ENCODE measurements around the gene TREM1. TPM values are rescaled to one million over a fixed set of nuclear protein-coding genes. Genes with fewer than 3 reads are reported as not detected.
"Not testable (repeated sequence)": the region's sequence is repeated elsewhere in the genome, so short reads cannot be mapped to it uniquely, and the experiment has no call there.

Gene TREM1
- polyA plus RNA-seq, 6 donors from 2014 or later = 2.2 to 5.6 (median 2.6) TPM; not detected in 1

DNA sequence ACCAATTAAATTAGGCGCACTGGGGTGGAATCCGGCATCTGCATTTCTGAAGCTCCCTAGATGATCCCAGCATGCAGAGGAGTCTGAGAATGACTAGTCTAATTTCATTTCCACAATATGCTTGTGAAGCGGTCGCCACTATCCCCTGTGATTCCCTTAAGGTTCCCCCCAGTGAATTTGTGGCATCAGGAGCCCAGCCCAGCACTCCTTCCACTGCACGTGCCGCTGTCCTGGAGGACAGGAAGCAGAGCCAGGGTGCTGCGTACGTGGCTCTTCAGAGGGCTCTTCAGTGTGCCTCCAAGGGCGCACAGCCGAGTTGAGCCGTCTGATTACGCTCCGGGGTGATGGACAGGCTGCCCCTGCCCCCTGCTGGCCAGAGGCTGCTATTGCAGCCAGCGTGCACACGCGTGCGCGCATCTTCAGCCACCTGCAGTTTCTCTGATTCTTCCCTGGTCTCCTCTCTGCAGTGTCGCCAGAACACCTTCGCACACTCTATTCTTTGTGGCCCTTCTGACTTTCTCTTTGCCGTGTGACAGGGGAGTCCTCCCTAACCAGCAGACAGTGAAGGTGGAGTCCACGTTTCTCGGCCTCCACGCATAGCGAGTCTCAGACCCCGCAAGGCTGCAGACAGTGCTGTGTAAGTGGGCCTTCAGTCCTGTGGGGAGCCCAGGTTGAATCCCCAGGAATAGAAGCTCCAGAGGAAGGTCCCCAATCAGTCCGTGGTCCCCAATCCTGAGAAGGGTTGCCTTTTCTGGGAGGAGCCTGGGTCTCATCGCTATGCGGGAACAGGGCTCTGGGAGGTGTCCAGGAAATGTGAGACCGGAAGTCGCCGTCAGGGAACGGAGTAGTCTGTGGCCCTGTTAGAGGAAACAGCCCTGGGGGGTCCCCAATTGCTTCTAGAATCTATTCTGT, 32.4 kb upstream of the TREM1 start:
- peak overlapping the region; percentile 30 to 92 (median 83) for H3K4me3 Mint-ChIP-seq
- ATAC-seq (ENCODE audit: low read depth in 2 of 2) (peak; percentile 91 to 94), DNase-seq (peak; percentile 81)
- no peaks in the 10 kb centered on the region for H3K9me3 Mint-ChIP-seq
- no peaks in the 10 kb centered on the region for H3K36me3 Mint-ChIP-seq
- H3K4me1 Mint-ChIP-seq = peaks cover 32 to 43% (median 38%) of the 10 kb centered on the region in 3 donors
- H3K27me3 Mint-ChIP-seq = no peaks in the 10 kb centered on the region
- peak overlapping the region; percentile 31 to 96 (median 76) for H3K27ac Mint-ChIP-seq

GRCh38 chr6:41318261-41318653, 31.8 kb upstream of the TREM1 start:
- Mint-ChIP-seq H3K27ac (peak overlapping the region in 3 of 6 donors; percentile 65 to 96 (median 76)), H3K27me3 (no peaks in the 10 kb centered on the region), H3K36me3 (no peaks in the 10 kb centered on the region), H3K9me3 (no peaks in the 10 kb centered on the region), H3K4me1 (peaks cover 39 to 49% (median 45%) of the 10 kb centered on the region in 3 donors), H3K4me3 (peak overlapping the region in 7 of 8 donors; percentile 30 to 92 (median 83))
- DNase-seq (no peak), ATAC-seq (ENCODE audit: low read depth in 2 of 2) (no peak)

DNA sequence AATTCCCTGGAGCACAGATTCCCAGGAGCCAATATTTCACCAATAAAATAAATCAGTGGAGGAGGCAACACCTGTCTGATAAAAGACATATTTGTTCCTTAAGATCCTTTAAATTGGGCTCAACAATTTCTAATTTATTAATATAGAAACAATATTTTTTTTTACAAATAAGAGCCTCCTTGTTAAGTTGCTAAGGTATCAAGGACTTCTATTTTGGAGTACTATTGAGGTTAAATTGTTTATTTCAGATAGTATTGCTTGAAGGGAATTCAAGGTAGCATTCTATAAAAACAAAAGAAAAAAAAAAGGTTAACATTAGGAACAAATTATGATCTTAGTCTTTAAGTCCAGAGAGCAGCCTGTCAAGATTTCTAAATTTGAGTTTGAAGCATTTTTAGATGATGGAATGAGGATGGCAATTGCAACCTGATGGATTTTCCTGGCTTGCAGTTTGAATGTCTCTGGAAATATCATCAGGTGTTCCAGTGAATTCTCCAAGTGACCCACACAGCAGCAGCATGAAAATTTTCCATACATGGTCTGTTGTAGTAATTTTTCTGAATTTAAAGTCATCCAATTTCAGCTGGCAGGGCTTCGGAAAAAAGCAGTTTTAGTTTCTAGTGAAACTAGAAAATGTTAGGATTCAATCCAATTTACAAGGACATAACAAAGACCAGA, 29.6 kb upstream of the TREM1 start:
- Mint-ChIP-seq H3K27me3 (peaks cover 0 to 8% (median 0%) of the 10 kb centered on the region in 3 donors), H3K9me3 (no peaks in the 10 kb centered on the region), H3K4me1 (peaks cover 54 to 68% (median 59%) of the 10 kb centered on the region in 3 donors), H3K4me3 (peak overlapping the region in 3 of 8 donors; percentile 20 to 65 (median 53)), H3K27ac (peak overlapping the region in 3 of 6 donors; percentile 6 to 82 (median 75)), H3K36me3 (no peaks in the 10 kb centered on the region)
- ATAC-seq (ENCODE audit: low read depth in 2 of 2) = no peak
- no peak for DNase-seq

GRCh38 chr6:41315203-41315602, 28.7 kb upstream of the TREM1 start:
- H3K36me3 Mint-ChIP-seq = no peaks in the 10 kb centered on the region
- DNase-seq (no peak), ATAC-seq (ENCODE audit: low read depth in 2 of 2) (peak; percentile 43 to 46)
- peaks cover 54 to 68% (median 59%) of the 10 kb centered on the region in 3 donors for H3K4me1 Mint-ChIP-seq
- H3K27me3 Mint-ChIP-seq = peaks cover 0 to 8% (median 0%) of the 10 kb centered on the region in 3 donors
- peak overlapping the region in 6 of 8 donors; percentile 20 to 72 (median 63) for H3K4me3 Mint-ChIP-seq
- H3K9me3 Mint-ChIP-seq = no peaks in the 10 kb centered on the region
- H3K27ac Mint-ChIP-seq = peak overlapping the region; percentile 6 to 95 (median 68)

DNA sequence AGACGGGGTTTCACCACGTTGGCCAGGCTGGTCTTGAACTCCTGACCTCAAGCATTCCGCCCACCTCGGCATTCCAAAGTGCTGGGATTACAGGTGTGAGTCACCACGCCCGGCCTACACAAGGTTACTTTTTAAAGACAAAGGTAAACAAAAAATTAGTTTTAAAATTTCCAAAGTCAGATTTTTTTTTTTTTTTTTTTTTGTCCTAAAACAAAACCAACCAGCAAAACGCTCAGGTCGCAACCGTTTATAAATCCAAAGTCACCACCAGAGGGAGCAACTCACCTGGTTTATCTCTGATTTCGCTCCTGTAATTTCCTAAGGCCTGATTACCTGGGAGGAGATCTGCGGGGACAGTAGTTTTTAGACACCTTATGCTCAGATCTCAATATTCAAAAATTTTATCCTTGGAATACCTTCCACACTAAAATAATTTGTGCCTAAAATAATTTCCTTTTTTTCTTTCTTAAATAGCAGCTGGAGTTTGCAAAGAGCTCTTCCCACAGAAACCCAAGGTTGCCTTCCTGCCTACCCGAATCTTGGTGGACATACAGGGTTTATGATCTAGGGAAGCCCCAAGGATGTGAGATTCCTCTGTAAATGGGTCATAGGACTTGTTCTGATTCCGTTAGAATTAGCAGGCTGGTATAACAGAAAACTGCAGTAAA, 19.8 kb upstream of the TREM1 start:
- DNase-seq (peak; percentile 35), ATAC-seq (ENCODE audit: low read depth in 2 of 2) (peak; percentile 28 to 34)
- Mint-ChIP-seq H3K36me3 (no peaks in the 10 kb centered on the region), H3K9me3 (peaks cover 0 to 8% (median 6%) of the 10 kb centered on the region in 7 donors), H3K4me1 (peaks cover 28 to 40% (median 28%) of the 10 kb centered on the region in 3 donors), H3K27me3 (peaks cover 0 to 8% (median under 1%) of the 10 kb centered on the region in 3 donors), H3K27ac (peak overlapping the region in 3 of 6 donors; percentile 54 to 84 (median 70)), H3K4me3 (peak overlapping the region in 3 of 8 donors; percentile 12 to 59 (median 30))

- peak overlapping the region in 6 of 8 donors; percentile 55 to 86 (median 66) for H3K4me3 Mint-ChIP-seq
Measured at GRCh38 chr6:41302638-41303037, 16.2 kb upstream of the TREM1 start.

DNA sequence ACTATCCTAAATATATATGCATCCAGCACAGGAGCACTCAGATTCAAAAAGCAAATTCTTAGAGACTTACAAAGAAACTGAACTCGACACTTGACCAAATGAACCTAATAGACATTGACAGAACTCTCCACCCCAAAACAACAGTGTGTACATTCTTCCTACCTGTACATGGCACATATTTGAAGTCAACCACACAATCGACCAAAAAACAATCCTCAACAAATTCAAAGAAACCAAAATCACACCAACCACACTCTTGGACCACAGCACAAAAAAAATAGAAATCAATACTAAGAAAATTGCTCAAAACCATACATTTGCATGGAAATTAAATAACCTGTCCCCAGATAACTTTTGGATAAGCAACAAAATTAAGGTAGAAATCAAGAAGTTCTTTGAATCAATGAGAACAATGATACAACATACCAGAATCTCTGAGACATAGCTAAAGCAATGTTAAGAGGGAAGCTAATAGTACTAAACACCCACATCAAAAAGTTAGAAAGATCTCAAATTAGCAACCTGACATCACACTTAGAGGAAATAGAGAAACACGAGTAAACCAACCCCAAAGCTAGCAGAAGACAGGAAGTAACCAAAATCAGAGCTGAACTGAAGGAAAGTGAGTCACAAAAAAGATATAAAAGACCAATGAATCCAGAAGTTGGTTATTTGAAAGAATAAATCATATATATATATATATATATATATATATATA, 12.5 kb upstream of the TREM1 start:
- H3K27ac Mint-ChIP-seq = peak overlapping the region; percentile 87 to 97 (median 93)
- H3K4me1 Mint-ChIP-seq = peaks cover 40 to 57% (median 55%) of the 10 kb centered on the region in 3 donors
- H3K4me3 Mint-ChIP-seq = peak overlapping the region; percentile 5 to 81 (median 80)

More at GRCh38 chr6:41302638-41303037, 16.2 kb upstream of the TREM1 start:
- Mint-ChIP-seq H3K36me3 (peaks cover 4 to 16% of the 10 kb centered on the region in 2 donors), H3K4me1 (peaks cover 48 to 62% (median 61%) of the 10 kb centered on the region in 3 donors), H3K9me3 (peaks cover 11 to 20% (median 15%) of the 10 kb centered on the region in 7 donors), H3K27ac (peak overlapping the region; percentile 55 to 96 (median 91)), H3K27me3 (no peaks in the 10 kb centered on the region)
- peak; percentile 21 for DNase-seq
- ATAC-seq (ENCODE audit: low read depth in 2 of 2) = peak; percentile 83 to 87

GRCh38 chr6:41297248-41297647, 10.8 kb upstream of the TREM1 start:
- Mint-ChIP-seq H3K4me1 (peaks cover 33 to 50% (median 47%) of the 10 kb centered on the region in 3 donors), H3K9me3 (peaks cover 5 to 29% (median 19%) of the 10 kb centered on the region in 7 donors), H3K4me3 (peak overlapping the region in 2 of 8 donors; percentile 54 to 81), H3K27ac (peak overlapping the region in 2 of 6 donors; percentile 24 to 52), H3K36me3 (peaks cover 4 to 29% of the 10 kb centered on the region in 2 donors)
- ATAC-seq (ENCODE audit: low read depth in 2 of 2); H3K27me3 Mint-ChIP-seq; DNase-seq: not testable (repeated sequence)

More for the DNA sequence above, 12.5 kb upstream of the TREM1 start:
- Mint-ChIP-seq H3K36me3 (peaks cover 4 to 29% of the 10 kb centered on the region in 2 donors), H3K9me3 (peaks cover 11 to 36% (median 24%) of the 10 kb centered on the region in 7 donors), H3K27me3 (no peaks in the 10 kb centered on the region)
- DNase-seq (peak; percentile 35), ATAC-seq (ENCODE audit: low read depth in 2 of 2) (peak; percentile 72 to 73)

DNA sequence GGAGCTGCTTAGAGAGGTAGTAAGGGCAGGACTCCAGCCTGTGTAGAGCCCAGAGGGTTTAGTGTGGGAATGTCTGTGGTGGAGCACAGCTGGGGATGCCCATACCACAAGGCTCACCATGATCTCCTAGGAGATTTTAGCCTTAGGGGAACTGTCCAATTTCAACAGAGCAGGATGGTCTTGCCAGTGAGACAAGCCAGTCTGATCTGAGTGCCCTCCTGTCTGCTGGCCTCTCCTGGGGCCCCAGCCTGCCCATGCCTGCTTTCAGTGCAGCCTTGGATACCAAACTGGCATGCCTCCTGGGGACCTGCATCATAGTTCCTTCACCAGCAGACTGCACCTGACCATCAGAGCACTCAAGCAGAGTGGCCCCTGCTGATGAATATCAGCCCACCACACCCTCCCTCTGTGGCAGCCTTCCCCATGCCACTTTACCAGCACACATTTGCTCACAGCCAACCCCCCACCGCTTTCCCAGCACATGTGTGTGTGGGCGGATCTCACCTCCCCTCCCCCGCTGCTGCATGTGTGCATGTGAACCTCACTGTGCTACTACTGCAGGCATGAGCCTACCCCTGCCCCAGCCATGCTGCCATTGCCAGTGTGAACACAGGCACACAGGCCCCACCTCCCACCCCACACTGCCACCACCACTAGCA, 7.9 kb upstream of the TREM1 start:
- no peak overlapping the region for H3K27ac Mint-ChIP-seq
- peaks cover 4 to 27% of the 10 kb centered on the region in 2 donors for H3K36me3 Mint-ChIP-seq
- DNase-seq (no peak), ATAC-seq (ENCODE audit: low read depth in 2 of 2) (no peak)
- peaks cover 5 to 28% (median 14%) of the 10 kb centered on the region in 7 donors for H3K9me3 Mint-ChIP-seq
- H3K4me3 Mint-ChIP-seq = no peak overlapping the region
- H3K4me1 Mint-ChIP-seq = peaks cover 22 to 30% (median 25%) of the 10 kb centered on the region in 3 donors
- no peaks in the 10 kb centered on the region for H3K27me3 Mint-ChIP-seq

GRCh38 chr6:41291717-41292116, 5.2 kb upstream of the TREM1 start:
- no peak overlapping the region for H3K27ac Mint-ChIP-seq
- H3K4me1 Mint-ChIP-seq = peaks cover 0 to 7% (median 5%) of the 10 kb centered on the region in 3 donors
- DNase-seq (no peak), ATAC-seq (ENCODE audit: low read depth in 2 of 2) (no peak)
- no peak overlapping the region for H3K4me3 Mint-ChIP-seq
- peaks cover 0 to 4% (median 3%) of the 10 kb centered on the region in 3 donors for H3K27me3 Mint-ChIP-seq
- peaks cover 0 to 7% of the 10 kb centered on the region in 2 donors for H3K36me3 Mint-ChIP-seq
- H3K9me3 Mint-ChIP-seq = peaks cover 0 to 8% (median 3%) of the 10 kb centered on the region in 7 donors

- Mint-ChIP-seq H3K36me3 (peaks cover 0 to 8% of the 10 kb centered on the region in 2 donors), H3K4me3 (no peak overlapping the region)
Measured at GRCh38 chr6:41289815-41290214, 3.3 kb upstream of the TREM1 start.

More at GRCh38 chr6:41289815-41290214, 3.3 kb upstream of the TREM1 start:
- DNase-seq (no peak), ATAC-seq (ENCODE audit: low read depth in 2 of 2) (no peak)
- peak overlapping the region in 1 of 6 donors; percentile 42 for H3K27ac Mint-ChIP-seq
- H3K4me1 Mint-ChIP-seq = peaks cover 0 to 3% (median 3%) of the 10 kb centered on the region in 3 donors
- H3K27me3 Mint-ChIP-seq = peaks cover 0 to 14% (median 12%) of the 10 kb centered on the region in 3 donors
- H3K9me3 Mint-ChIP-seq = no peaks in the 10 kb centered on the region
